RWPE1 (cell line): ENCODE data around the gene FBXO39.

ENCODE experiments used
- CTCF ChIA-PET: fragments of 350-600 bp; sonication (Branson Sonifier 250); formaldehyde crosslinking; extraction: SDS; loops from one replicate; lab custom pipeline; 2021; lab: Yijun Ruan, JAX
- POLR2A ChIA-PET: fragments of 400-600 bp; formaldehyde crosslinking; extraction: SDS; loops from one replicate; lab custom pipeline; 2020; ENCODE audit warnings: antibody characterized with exemption; ENCODE audit not compliant: low non-redundant PET; lab: Yijun Ruan, JAX
- DNase-seq: peaks from one replicate; pipeline ENCODE4 v3.0.0; 2012; ENCODE audit warnings: low spot score
- H3K27ac ChIP-seq: fragments of 450-650 bp; 2 replicates; pipeline ENCODE4 v1.5.1; 2017
- TF ChIP-seq, protein P1 (sequence below): fragments of 450-650 bp; conservative IDR thresholded peaks from 2 replicates; pipeline ENCODE4 v1.5.1; 2017; ENCODE audit warnings: low read depth, mild to moderate bottlenecking

The FBXO39 gene

GRCh38 chr17:6796887-6797490 lies 21.0 kb downstream of the FBXO39 start:
- H3K27ac ChIP-seq: peak overlapping the region; percentile 53; the same call in 1 of the 2 replicates
- CTCF ChIA-PET: interaction anchor here (0.7 kb wide), 1 partner anchor 209 kb away, joined by 4 read pairs; no protein-coding TSS in a partner anchor
- POLR2A ChIA-PET: no interaction called here
- peak; percentile 65 for DNase-seq
- TF ChIP-seq, protein P1, sequence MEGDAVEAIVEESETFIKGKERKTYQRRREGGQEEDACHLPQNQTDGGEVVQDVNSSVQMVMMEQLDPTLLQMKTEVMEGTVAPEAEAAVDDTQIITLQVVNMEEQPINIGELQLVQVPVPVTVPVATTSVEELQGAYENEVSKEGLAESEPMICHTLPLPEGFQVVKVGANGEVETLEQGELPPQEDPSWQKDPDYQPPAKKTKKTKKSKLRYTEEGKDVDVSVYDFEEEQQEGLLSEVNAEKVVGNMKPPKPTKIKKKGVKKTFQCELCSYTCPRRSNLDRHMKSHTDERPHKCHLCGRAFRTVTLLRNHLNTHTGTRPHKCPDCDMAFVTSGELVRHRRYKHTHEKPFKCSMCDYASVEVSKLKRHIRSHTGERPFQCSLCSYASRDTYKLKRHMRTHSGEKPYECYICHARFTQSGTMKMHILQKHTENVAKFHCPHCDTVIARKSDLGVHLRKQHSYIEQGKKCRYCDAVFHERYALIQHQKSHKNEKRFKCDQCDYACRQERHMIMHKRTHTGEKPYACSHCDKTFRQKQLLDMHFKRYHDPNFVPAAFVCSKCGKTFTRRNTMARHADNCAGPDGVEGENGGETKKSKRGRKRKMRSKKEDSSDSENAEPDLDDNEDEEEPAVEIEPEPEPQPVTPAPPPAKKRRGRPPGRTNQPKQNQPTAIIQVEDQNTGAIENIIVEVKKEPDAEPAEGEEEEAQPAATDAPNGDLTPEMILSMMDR: no peak

DNA sequence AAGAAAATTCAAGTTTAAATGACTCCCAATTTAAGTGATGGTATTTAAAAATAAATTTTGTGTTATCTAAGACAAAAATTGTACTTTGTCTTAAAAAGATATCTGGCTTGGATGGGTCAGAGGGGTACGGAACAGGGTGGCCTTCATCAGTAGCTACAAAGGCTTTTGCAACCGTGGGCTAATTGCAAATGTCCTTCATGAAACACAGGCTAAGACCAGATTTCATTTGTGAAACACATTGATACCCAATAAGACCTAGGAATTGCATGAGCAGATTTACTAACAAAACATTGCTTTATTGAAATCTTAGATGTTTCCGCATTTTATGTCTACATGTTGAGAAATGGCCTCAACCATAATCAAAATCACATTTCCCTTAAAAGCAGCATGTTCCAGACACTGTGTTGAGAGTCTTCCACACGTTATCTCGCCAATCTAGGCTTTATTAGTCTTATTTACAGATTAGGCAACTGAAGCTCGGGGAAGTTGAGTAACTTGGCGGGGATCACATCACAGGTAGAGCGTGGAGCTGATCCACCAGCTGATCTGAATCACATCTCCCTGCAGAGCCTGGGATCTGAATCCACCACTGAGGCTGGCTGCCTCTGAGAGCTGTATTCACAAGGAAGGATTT lies 21.8 kb downstream of the FBXO39 start:
- no peak overlapping the region for H3K27ac ChIP-seq
- DNase-seq: no peak
- ChIA-PET CTCF (interaction anchor here (0.5 kb wide), 2 partner anchors 176 to 245 kb away, joined by 3 to 4 read pairs; no protein-coding TSS in a partner anchor), POLR2A (no interaction called here)
- TF ChIP-seq, protein P1: no peak

DNA sequence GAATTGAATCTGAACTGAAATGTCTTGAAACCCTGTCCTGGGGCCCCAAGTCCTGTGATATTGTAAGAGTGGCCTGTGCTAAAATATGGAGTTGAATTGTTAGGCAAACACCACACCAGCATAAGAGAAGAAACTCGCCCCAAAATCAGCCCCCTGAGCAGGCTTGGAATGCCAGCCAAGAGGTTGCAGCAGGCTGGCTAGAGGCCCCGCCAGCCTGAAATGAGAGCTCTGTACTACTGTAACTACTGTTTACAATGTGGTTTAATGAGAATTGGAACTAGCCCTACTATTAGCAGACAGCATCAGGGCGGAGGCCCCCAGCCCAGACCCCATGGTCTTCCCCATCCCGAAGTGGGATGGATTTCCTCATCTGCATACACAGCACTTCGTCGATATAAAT lies 23.7 kb downstream of the FBXO39 start:
- no peak overlapping the region for H3K27ac ChIP-seq
- no peak for DNase-seq
- ChIA-PET CTCF (no interaction called here), POLR2A (no interaction called here)
- TF ChIP-seq, protein P1: no peak

- TF ChIP-seq, protein P1: no peak
- no peak overlapping the region for H3K27ac ChIP-seq
- CTCF ChIA-PET: no interaction called here
- no peak for DNase-seq
- POLR2A ChIA-PET: no interaction called here
Observed at GRCh38 chr17:6800422-6801027, 24.5 kb downstream of the FBXO39 start.

DNA sequence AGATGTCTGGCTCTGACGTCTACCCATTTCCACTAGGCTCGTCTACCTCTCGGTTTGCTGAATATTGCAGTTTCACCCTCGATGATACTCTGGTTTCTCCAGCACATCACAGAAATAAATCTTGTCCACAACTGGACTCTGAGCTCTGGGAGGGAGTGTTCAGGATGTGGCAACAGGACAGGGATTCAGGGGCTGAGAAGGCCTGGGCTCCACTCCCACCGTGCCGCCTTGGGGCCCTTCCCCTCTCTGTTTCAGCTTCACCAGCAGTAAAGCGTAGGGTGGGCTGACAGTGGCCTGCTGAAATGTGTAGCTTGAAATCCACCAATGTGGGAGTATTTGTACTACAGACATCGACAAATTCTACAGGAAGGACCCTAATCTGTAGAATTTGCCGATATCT lies 35.5 kb downstream of the FBXO39 start:
- no peak overlapping the region for H3K27ac ChIP-seq
- TF ChIP-seq, protein P1: no peak
- no peak for DNase-seq
- POLR2A ChIA-PET: no interaction called here
- CTCF ChIA-PET: no interaction called here

- TF ChIP-seq, protein P1: no peak
- POLR2A ChIA-PET: no interaction called here
- CTCF ChIA-PET: interaction anchor here (0.8 kb wide), 1 partner anchor 14 kb away, joined by 3 read pairs; no protein-coding TSS in a partner anchor
- H3K27ac ChIP-seq: no peak overlapping the region
- no peak for DNase-seq
Observed at GRCh38 chr17:6812295-6812694, 36.3 kb downstream of the FBXO39 start.
